ENCODE data around the gene DUT.

Gene DUT

DNA sequence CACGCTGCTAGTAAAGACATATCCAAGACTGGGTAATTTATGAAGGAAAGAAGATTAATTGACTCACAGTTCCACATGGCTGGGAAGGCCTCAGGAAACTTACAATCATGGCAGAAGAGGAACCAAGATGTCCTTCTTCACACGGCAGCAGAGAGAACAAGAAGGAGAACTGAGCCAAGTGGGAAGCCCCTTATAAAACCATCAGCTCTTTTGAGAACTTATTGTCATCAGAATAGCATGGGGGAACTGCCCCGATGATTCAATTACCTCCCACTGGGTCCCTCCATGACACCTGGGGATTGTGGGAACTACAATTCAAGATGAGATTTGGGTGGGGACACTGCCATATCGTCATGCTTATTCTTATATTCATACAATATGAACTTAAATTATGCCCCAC is 49.0 kb downstream of the DUT start:
- TF ChIP-seq ISL1 (CRISPR knock-in tag; IDR thresholded peaks at IDR 0.05), result no peak
- no peak for TF ChIP-seq ZFP30 (CRISPR knock-in tag; IDR thresholded peaks at IDR 0.05)
- TF ChIP-seq BACH2 (CRISPR knock-in tag; IDR thresholded peaks at IDR 0.05; ENCODE audit: borderline replicate concordance), result no peak
- TF ChIP-seq CSDC2 (CRISPR knock-in tag; IDR thresholded peaks at IDR 0.05), result no peak
- no peak for TF ChIP-seq TOX (CRISPR knock-in tag; IDR thresholded peaks at IDR 0.05; ENCODE audit: borderline replicate concordance)
- TF ChIP-seq OSR1 (CRISPR knock-in tag; IDR thresholded peaks at IDR 0.05), result no peak
- TF ChIP-seq ZNF8 (CRISPR knock-in tag; IDR thresholded peaks at IDR 0.05), result no peak
- no peak for TF ChIP-seq PPARA (CRISPR knock-in tag; IDR thresholded peaks at IDR 0.05; ENCODE audit: borderline replicate concordance)
- no peak for TF ChIP-seq SNAI2 (CRISPR knock-in tag; IDR thresholded peaks at IDR 0.05)
- no peak for TF ChIP-seq ZFP3 (CRISPR knock-in tag; IDR thresholded peaks at IDR 0.05)
- TF ChIP-seq RARB (CRISPR knock-in tag; IDR thresholded peaks at IDR 0.05), result no peak
- no peak for TF ChIP-seq GLIS3 (CRISPR knock-in tag; IDR thresholded peaks at IDR 0.05)
- no peak for TF ChIP-seq ZC3H10 (CRISPR knock-in tag; IDR thresholded peaks at IDR 0.05)
- TF ChIP-seq TCF4 (CRISPR knock-in tag; IDR thresholded peaks at IDR 0.05; ENCODE audit: borderline replicate concordance), result no peak
- no peak for TF ChIP-seq ARNTL (CRISPR knock-in tag; IDR thresholded peaks at IDR 0.05; ENCODE audit: borderline replicate concordance, low read depth)
- no peak for ATAC-seq

DNA sequence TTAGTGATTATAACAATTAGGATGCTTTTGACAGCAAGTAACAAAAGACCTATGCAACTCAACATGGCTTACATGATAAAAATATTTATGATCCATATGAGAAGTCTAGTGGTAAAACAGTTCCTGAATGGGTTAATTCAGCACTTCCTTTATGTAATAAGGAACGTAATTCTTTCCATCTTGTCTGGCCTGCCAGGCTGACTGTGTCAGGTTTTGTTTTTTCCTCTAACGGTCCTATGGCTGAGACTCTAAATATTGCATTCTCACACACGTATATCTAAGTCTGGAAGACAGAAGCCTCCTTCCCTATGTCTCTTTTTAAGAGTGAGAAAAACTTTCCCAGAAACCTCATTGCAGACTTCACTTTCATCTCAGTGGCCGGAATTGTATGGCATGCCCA is 50.6 kb downstream of the DUT start:
- no peak for ATAC-seq
- TF ChIP-seq GLIS3 (CRISPR knock-in tag; IDR thresholded peaks at IDR 0.05) (no peak), SNAI2 (CRISPR knock-in tag; IDR thresholded peaks at IDR 0.05) (no peak), ISL1 (CRISPR knock-in tag; IDR thresholded peaks at IDR 0.05) (no peak), ZFP3 (CRISPR knock-in tag; IDR thresholded peaks at IDR 0.05) (no peak), OSR1 (CRISPR knock-in tag; IDR thresholded peaks at IDR 0.05) (no peak), ZFP30 (CRISPR knock-in tag; IDR thresholded peaks at IDR 0.05) (no peak), ZC3H10 (CRISPR knock-in tag; IDR thresholded peaks at IDR 0.05) (no peak), ZNF8 (CRISPR knock-in tag; IDR thresholded peaks at IDR 0.05) (no peak), ARNTL (CRISPR knock-in tag; IDR thresholded peaks at IDR 0.05; ENCODE audit: borderline replicate concordance, low read depth) (no peak), BACH2 (CRISPR knock-in tag; IDR thresholded peaks at IDR 0.05; ENCODE audit: borderline replicate concordance) (no peak), ZNF70 (CRISPR knock-in tag; IDR thresholded peaks at IDR 0.05) (no peak)
- TF ChIP-seq, protein P1, sequence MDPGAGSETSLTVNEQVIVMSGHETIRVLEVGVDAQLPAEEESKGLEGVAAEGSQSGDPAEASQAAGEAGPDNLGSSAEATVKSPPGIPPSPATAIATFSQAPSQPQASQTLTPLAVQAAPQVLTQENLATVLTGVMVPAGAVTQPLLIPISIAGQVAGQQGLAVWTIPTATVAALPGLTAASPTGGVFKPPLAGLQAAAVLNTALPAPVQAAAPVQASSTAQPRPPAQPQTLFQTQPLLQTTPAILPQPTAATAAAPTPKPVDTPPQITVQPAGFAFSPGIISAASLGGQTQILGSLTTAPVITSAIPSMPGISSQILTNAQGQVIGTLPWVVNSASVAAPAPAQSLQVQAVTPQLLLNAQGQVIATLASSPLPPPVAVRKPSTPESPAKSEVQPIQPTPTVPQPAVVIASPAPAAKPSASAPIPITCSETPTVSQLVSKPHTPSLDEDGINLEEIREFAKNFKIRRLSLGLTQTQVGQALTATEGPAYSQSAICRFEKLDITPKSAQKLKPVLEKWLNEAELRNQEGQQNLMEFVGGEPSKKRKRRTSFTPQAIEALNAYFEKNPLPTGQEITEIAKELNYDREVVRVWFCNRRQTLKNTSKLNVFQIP (CRISPR knock-in tag; IDR thresholded peaks at IDR 0.05; ENCODE audit: borderline replicate concordance, low read depth), result no peak
- TF ChIP-seq, protein P2, sequence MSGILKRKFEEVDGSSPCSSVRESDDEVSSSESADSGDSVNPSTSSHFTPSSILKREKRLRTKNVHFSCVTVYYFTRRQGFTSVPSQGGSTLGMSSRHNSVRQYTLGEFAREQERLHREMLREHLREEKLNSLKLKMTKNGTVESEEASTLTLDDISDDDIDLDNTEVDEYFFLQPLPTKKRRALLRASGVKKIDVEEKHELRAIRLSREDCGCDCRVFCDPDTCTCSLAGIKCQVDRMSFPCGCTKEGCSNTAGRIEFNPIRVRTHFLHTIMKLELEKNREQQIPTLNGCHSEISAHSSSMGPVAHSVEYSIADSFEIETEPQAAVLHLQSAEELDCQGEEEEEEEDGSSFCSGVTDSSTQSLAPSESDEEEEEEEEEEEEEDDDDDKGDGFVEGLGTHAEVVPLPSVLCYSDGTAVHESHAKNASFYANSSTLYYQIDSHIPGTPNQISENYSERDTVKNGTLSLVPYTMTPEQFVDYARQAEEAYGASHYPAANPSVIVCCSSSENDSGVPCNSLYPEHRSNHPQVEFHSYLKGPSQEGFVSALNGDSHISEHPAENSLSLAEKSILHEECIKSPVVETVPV (CRISPR knock-in tag; IDR thresholded peaks at IDR 0.05), result no peak
- TF ChIP-seq, protein P3, sequence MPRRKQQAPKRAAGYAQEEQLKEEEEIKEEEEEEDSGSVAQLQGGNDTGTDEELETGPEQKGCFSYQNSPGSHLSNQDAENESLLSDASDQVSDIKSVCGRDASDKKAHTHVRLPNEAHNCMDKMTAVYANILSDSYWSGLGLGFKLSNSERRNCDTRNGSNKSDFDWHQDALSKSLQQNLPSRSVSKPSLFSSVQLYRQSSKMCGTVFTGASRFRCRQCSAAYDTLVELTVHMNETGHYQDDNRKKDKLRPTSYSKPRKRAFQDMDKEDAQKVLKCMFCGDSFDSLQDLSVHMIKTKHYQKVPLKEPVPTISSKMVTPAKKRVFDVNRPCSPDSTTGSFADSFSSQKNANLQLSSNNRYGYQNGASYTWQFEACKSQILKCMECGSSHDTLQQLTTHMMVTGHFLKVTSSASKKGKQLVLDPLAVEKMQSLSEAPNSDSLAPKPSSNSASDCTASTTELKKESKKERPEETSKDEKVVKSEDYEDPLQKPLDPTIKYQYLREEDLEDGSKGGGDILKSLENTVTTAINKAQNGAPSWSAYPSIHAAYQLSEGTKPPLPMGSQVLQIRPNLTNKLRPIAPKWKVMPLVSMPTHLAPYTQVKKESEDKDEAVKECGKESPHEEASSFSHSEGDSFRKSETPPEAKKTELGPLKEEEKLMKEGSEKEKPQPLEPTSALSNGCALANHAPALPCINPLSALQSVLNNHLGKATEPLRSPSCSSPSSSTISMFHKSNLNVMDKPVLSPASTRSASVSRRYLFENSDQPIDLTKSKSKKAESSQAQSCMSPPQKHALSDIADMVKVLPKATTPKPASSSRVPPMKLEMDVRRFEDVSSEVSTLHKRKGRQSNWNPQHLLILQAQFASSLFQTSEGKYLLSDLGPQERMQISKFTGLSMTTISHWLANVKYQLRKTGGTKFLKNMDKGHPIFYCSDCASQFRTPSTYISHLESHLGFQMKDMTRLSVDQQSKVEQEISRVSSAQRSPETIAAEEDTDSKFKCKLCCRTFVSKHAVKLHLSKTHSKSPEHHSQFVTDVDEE (CRISPR knock-in tag; IDR thresholded peaks at IDR 0.05), result no peak
- TF ChIP-seq, protein P4, sequence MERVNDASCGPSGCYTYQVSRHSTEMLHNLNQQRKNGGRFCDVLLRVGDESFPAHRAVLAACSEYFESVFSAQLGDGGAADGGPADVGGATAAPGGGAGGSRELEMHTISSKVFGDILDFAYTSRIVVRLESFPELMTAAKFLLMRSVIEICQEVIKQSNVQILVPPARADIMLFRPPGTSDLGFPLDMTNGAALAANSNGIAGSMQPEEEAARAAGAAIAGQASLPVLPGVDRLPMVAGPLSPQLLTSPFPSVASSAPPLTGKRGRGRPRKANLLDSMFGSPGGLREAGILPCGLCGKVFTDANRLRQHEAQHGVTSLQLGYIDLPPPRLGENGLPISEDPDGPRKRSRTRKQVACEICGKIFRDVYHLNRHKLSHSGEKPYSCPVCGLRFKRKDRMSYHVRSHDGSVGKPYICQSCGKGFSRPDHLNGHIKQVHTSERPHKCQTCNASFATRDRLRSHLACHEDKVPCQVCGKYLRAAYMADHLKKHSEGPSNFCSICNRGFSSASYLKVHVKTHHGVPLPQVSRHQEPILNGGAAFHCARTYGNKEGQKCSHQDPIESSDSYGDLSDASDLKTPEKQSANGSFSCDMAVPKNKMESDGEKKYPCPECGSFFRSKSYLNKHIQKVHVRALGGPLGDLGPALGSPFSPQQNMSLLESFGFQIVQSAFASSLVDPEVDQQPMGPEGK (CRISPR knock-in tag; IDR thresholded peaks at IDR 0.05; ENCODE audit: borderline replicate concordance), result no peak

DNA sequence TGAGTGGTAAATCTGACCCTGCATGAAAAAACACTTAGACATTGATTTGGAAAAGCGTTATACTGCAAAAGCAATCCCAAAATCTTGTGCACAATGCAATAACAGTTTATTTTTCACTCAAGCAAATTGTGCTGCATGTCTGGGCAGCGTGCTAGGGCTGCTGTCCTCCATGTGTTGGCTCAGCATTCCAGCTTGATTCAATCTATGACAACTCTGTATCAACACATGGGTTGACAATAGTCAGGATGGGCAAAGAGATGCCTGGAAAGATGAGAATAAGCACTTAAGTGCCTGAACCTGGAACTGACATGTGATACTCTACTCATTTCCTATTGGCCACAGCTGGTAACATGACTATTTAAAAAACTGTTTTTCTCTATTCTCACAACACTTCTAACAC is 51.8 kb downstream of the DUT start:
- no peak for ATAC-seq
- no peak for TF ChIP-seq PPARA (CRISPR knock-in tag; IDR thresholded peaks at IDR 0.05; ENCODE audit: borderline replicate concordance)
- no peak for TF ChIP-seq ISL1 (CRISPR knock-in tag; IDR thresholded peaks at IDR 0.05)
- TF ChIP-seq, protein P5, sequence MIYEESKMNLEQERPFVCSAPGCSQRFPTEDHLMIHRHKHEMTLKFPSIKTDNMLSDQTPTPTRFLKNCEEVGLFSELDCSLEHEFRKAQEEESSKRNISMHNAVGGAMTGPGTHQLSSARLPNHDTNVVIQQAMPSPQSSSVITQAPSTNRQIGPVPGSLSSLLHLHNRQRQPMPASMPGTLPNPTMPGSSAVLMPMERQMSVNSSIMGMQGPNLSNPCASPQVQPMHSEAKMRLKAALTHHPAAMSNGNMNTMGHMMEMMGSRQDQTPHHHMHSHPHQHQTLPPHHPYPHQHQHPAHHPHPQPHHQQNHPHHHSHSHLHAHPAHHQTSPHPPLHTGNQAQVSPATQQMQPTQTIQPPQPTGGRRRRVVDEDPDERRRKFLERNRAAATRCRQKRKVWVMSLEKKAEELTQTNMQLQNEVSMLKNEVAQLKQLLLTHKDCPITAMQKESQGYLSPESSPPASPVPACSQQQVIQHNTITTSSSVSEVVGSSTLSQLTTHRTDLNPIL (CRISPR knock-in tag; IDR thresholded peaks at IDR 0.05; ENCODE audit: low read depth), result no peak
- TF ChIP-seq ARNTL (CRISPR knock-in tag; IDR thresholded peaks at IDR 0.05; ENCODE audit: borderline replicate concordance, low read depth), result no peak
- TF ChIP-seq, protein P4 (CRISPR knock-in tag; IDR thresholded peaks at IDR 0.05; ENCODE audit: borderline replicate concordance), result no peak
- TF ChIP-seq OSR1 (CRISPR knock-in tag; IDR thresholded peaks at IDR 0.05), result no peak
- TF ChIP-seq ZNF70 (CRISPR knock-in tag; IDR thresholded peaks at IDR 0.05), result no peak
- no peak for TF ChIP-seq ZFP30 (CRISPR knock-in tag; IDR thresholded peaks at IDR 0.05)
- TF ChIP-seq BACH2 (CRISPR knock-in tag; IDR thresholded peaks at IDR 0.05; ENCODE audit: borderline replicate concordance), result no peak
- TF ChIP-seq CSDC2 (CRISPR knock-in tag; IDR thresholded peaks at IDR 0.05), result no peak
- no peak for TF ChIP-seq ZC3H10 (CRISPR knock-in tag; IDR thresholded peaks at IDR 0.05)
- no peak for TF ChIP-seq ZNF8 (CRISPR knock-in tag; IDR thresholded peaks at IDR 0.05)
- no peak for TF ChIP-seq TCF4 (CRISPR knock-in tag; IDR thresholded peaks at IDR 0.05; ENCODE audit: borderline replicate concordance)
